H1 (cell line): ENCODE data around the gene PREB. TPM values are rescaled to one million over a fixed set of nuclear protein-coding genes. Genes with fewer than 3 reads are reported as not detected.
"Not testable (repeated sequence)": the region's sequence is repeated elsewhere in the genome, so short reads cannot be mapped to it uniquely, and the experiment has no call there.

Source experiments
- CTCF ChIA-PET: fragments of 300-600 bp; sonication (Branson Sonifier 250); formaldehyde crosslinking; loops from one replicate; lab custom pipeline; 2021; ENCODE audit not compliant: partially characterized antibody; lab: Charles Lee
- POLR2A ChIA-PET: fragments of 300-600 bp; sonication (Branson Sonifier 250); formaldehyde crosslinking; loops from one replicate; lab custom pipeline; 2021; ENCODE audit warnings: inconsistent platforms; ENCODE audit not compliant: partially characterized antibody; lab: Charles Lee
- DNase-seq, 2 experiments: peaks; one replicate each; pipeline versions ENCODE4 v3.0.0 to v3.0.0-alpha.2; 2010 to 2022; ENCODE audit warnings: low spot score in 2 of 2, low read depth in 1 of 2, mixed read lengths in 1 of 2
- FAIRE-seq: peaks from 2 replicates; lab custom pipeline; 2011; peaks lifted over from hg19 to GRCh38; lab: Jason Lieb, UNC
- H2AFZ ChIP-seq: 2 replicates; pipeline ENCODE4 v1.8.1; 2012; ENCODE audit warnings: low read length, inconsistent platforms
- H2AK5ac ChIP-seq: 2 replicates; pipeline ENCODE4 v1.6.1; 2013; ENCODE audit warnings: low read depth, low read length
- H2BK120ac ChIP-seq: replicated peaks from 2 replicates; pipeline ENCODE3; 2013; ENCODE audit warnings: low read depth, low read length, inconsistent platforms
- H2BK12ac ChIP-seq: 2 replicates; pipeline ENCODE4 v1.6.1; 2013; ENCODE audit warnings: low read depth, low read length
- H2BK15ac ChIP-seq: 2 replicates; pipeline ENCODE4 v1.6.1; 2013; ENCODE audit warnings: low read length
- H2BK20ac ChIP-seq: 2 replicates; pipeline ENCODE4 v1.6.1; 2013; ENCODE audit warnings: low read length
- H2BK5ac ChIP-seq: 2 replicates; pipeline ENCODE4 v1.6.1; 2013; ENCODE audit warnings: low read depth, low read length
- H3K14ac ChIP-seq: 2 replicates; pipeline ENCODE4 v1.6.1; 2013; ENCODE audit warnings: inconsistent platforms; ENCODE audit not compliant: insufficient read length
- H3K18ac ChIP-seq: 2 replicates; pipeline ENCODE4 v1.6.1; 2013; ENCODE audit warnings: low read length; ENCODE audit errors: extremely low read depth
- H3K23ac ChIP-seq: 2 replicates; pipeline ENCODE4 v1.6.1; 2013; ENCODE audit warnings: inconsistent platforms; ENCODE audit not compliant: insufficient read length
- H3K23me2 ChIP-seq: 2 replicates; pipeline ENCODE4 v1.6.1; 2013; ENCODE audit warnings: low read depth, low read length
- H3K27ac ChIP-seq: 2 replicates; pipeline ENCODE4 v1.6.1; 2011; ENCODE audit warnings: low read depth, low read length, inconsistent platforms
- H3K27me3 ChIP-seq, 4 experiments: replicated peaks in 1 of 4; 1 replicate in 1 of 4; 2 replicates in 3 of 4; pipeline versions ENCODE4 v1.6.1 to v1.8.1; 2011 to 2013; ENCODE audit warnings: low read length in 3 of 4, mild to moderate bottlenecking in 3 of 4, inconsistent platforms in 2 of 4, mixed read lengths in 2 of 4, moderate library complexity in 1 of 4; ENCODE audit not compliant: control insufficient read depth in 3 of 4, insufficient read depth in 3 of 4; ENCODE audit errors: extremely low read depth in 1 of 4
- H3K36me3 ChIP-seq, 4 experiments: 2 replicates each; pipeline versions ENCODE4 v1.6.1 to v1.8.1; 2011 to 2013; ENCODE audit warnings: mild to moderate bottlenecking in 4 of 4, low read length in 3 of 4, moderate library complexity in 2 of 4, control low read depth in 1 of 4, inconsistent platforms in 1 of 4; ENCODE audit not compliant: insufficient read depth in 4 of 4, control insufficient read depth in 2 of 4
- H3K4ac ChIP-seq: replicated peaks from 2 replicates; pipeline ENCODE3; 2013; ENCODE audit warnings: low read length, low read depth, mixed read lengths, inconsistent platforms; ENCODE audit not compliant: insufficient read length
- H3K4me1 ChIP-seq, 4 experiments: replicated peaks in 1 of 4; 1 replicate in 1 of 4; 2 replicates in 3 of 4; pipeline versions ENCODE4 v1.6.1 to v1.8.1; 2011 to 2013; ENCODE audit warnings: low read length in 3 of 4, inconsistent platforms in 2 of 4, mixed read lengths in 1 of 4; ENCODE audit not compliant: insufficient read depth in 4 of 4, control insufficient read depth in 3 of 4
- H3K4me2 ChIP-seq, 2 experiments: 2 replicates each; pipeline versions ENCODE4 v1.6.1 to v1.8.1; 2011 to 2013; ENCODE audit warnings: low read depth in 2 of 2, low read length in 2 of 2, control low read depth in 1 of 2, inconsistent platforms in 1 of 2, mild to moderate bottlenecking in 1 of 2; ENCODE audit not compliant: insufficient read depth in 1 of 2
- H3K4me3 ChIP-seq, 4 experiments: fragments of 200-600, 300-600 bp in 1 of 4; sonication (generic), shearing (Covaris generic), sonication (Bioruptor Twin) in 1 of 4; 2 replicates each; pipeline versions ENCODE4 v1.5.1 to v1.8.1; 2011 to 2016; ENCODE audit warnings: low read length in 4 of 4, low read depth in 3 of 4, control low read depth in 2 of 4, inconsistent platforms in 2 of 4, mild to moderate bottlenecking in 2 of 4, mixed read lengths in 1 of 4, moderate library complexity in 1 of 4; ENCODE audit not compliant: insufficient read depth in 2 of 4; ENCODE audit errors: extremely low read depth in 1 of 4
- H3K56ac ChIP-seq: replicated peaks from 2 replicates; pipeline ENCODE3; 2013; ENCODE audit warnings: low read depth, mild to moderate bottlenecking, mixed read lengths, low read length, inconsistent platforms; ENCODE audit not compliant: insufficient read length
- H3K79me1 ChIP-seq: 2 replicates; pipeline ENCODE4 v1.6.1; 2013; ENCODE audit warnings: low read depth, low read length, control low read depth
- H3K79me2 ChIP-seq, 2 experiments: 2 replicates each; pipeline versions ENCODE4 v1.6.1 to v1.8.1; 2012 to 2013; ENCODE audit warnings: low read length in 2 of 2, mild to moderate bottlenecking in 2 of 2, inconsistent platforms in 1 of 2; ENCODE audit not compliant: insufficient read depth in 2 of 2, control insufficient read depth in 1 of 2
- H3K9ac ChIP-seq, 4 experiments: replicated peaks in 1 of 4; 1 replicate in 1 of 4; 2 replicates in 3 of 4; pipeline versions ENCODE4 v1.6.1 to v1.8.1; 2011 to 2013; ENCODE audit warnings: low read depth in 3 of 4, low read length in 3 of 4, control low read depth in 2 of 4, mild to moderate bottlenecking in 2 of 4, moderate library complexity in 2 of 4, inconsistent platforms in 1 of 4; ENCODE audit errors: extremely low read depth in 1 of 4
- H3K9me3 ChIP-seq, 2 experiments: 2 replicates each; pipeline versions ENCODE4 v1.6.1 to v1.8.1; 2012 to 2013; ENCODE audit warnings: mild to moderate bottlenecking in 2 of 2, moderate library complexity in 2 of 2, control low read depth in 1 of 2, inconsistent platforms in 1 of 2, low read depth in 1 of 2, low read length in 1 of 2, mixed read lengths in 1 of 2; ENCODE audit not compliant: insufficient read depth in 2 of 2
- H4K20me1 ChIP-seq, 2 experiments: replicated peaks in 1 of 2; 2 replicates each; pipeline versions ENCODE3 to v1.8.1; 2011 to 2013; ENCODE audit warnings: inconsistent platforms in 2 of 2, low read length in 2 of 2, mild to moderate bottlenecking in 1 of 2; ENCODE audit not compliant: insufficient read depth in 2 of 2, control insufficient read depth in 1 of 2
- H4K5ac ChIP-seq: 2 replicates; pipeline ENCODE4 v1.6.1; 2013; ENCODE audit warnings: low read length, low read depth, mixed read lengths, inconsistent platforms; ENCODE audit not compliant: insufficient read length
- H4K8ac ChIP-seq: 2 replicates; pipeline ENCODE4 v1.8.0; 2013; ENCODE audit warnings: mild to moderate bottlenecking, moderate library complexity, low read length, inconsistent platforms; ENCODE audit not compliant: insufficient read depth; ENCODE audit errors: extremely low read depth
- H4K91ac ChIP-seq: replicated peaks from 2 replicates; pipeline ENCODE3; 2013; ENCODE audit warnings: low read length, mixed read lengths, inconsistent platforms; ENCODE audit not compliant: insufficient read length
- WGBS, 2 experiments: shearing (Covaris generic) in 1 of 2; methylation state at CpG; one replicate each; pipeline versions ENCODE4 v1.1.6 to v1.1.7; 2013 to 2015; ENCODE audit warnings: low lambda C conversion rate in 2 of 2, mixed read lengths in 2 of 2, inconsistent platforms in 1 of 2, low coverage in 1 of 2, missing lambda C conversion rate in 1 of 2; ENCODE audit not compliant: insufficient replicate concordance in 2 of 2, insufficient coverage in 1 of 2, insufficient read length in 1 of 2; ENCODE audit errors: extremely low coverage in 1 of 2, missing lambda C conversion rate in 1 of 2; 5-methylcytosine and 5-hydroxymethylcytosine counted together
- polyA plus RNA-seq, 7 experiments: library from polyadenylated mRNA; depleted of rRNA in 3 of 7; stranded (reverse) in 5 of 7; unstranded in 2 of 7; fragments of >200 nt in 5 of 7; fragments of 200-250 nt in 2 of 7; gene quantifications; 1 replicate in 5 of 7; 2 replicates in 1 of 7; 4 replicates in 1 of 7; pipeline versions ENCODE4 v1.2.1 to v1.2.3, GENCODE V29; 2011 to 2013; ENCODE audit warnings: missing spikeins in 2 of 7, mixed read lengths in 2 of 7
- total RNA-seq: library from RNA; stranded (reverse); fragmentation: NEBNext Ultra II Directional; extraction: Animal tissue kit (Norgen Biotek cat#: 25700); gene quantifications from 2 replicates; pipeline ENCODE4 v1.2.1, GENCODE V29; 2021

The PREB gene
- total and polyA plus RNA-seq, 2 of the 8 experiments (the other 6 are each of a cell fraction or from before 2014, with no cell fraction given) = 54.1 to 72.2 TPM

DNA sequence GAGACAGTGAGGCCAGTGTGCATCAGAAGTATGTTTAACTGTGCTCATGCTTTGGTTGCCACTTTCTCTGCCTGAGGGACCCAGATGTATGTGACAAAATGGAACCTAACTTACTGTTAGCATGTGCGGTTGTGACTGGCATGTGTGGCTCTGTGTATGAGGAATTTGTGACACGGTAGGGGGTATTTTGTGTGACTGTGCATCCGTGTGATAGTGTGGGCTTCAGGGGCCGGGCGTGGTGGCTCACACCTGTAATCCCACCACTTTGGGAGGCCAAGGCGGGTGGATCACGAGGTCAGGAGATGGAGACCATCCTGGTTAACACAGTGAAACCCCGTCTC, 15.1 kb downstream of the PREB start:
- H4K91ac ChIP-seq = peak overlapping the region; percentile 40
- not testable (repeated sequence) for H2BK5ac ChIP-seq, H3K14ac ChIP-seq, H3K4ac ChIP-seq, H3K79me1 ChIP-seq, H2AFZ ChIP-seq, H4K20me1 ChIP-seq, H3K9me3 ChIP-seq, DNase-seq, FAIRE-seq, H3K27ac ChIP-seq, H4K8ac ChIP-seq, H3K79me2 ChIP-seq, H3K36me3 ChIP-seq, H3K56ac ChIP-seq, H2BK120ac ChIP-seq, H3K18ac ChIP-seq
- peak overlapping the region; percentile 94 to 98 for H3K4me2 ChIP-seq
- H2BK12ac ChIP-seq = peak overlapping the region; percentile 80; the same call in 1 of the 2 replicates
- peak overlapping the region; percentile 59 for H3K23ac ChIP-seq
- ChIA-PET CTCF (interaction anchor here (1.1 to 1.9 kb wide), 3 partner anchors 12 to 17 kb away, joined by 4 to 5 read pairs (median 4); no protein-coding TSS in a partner anchor), POLR2A (interaction anchor here (1.3 to 1.5 kb wide), 3 partner anchors 9 to 64 kb away, joined by 3 to 5 read pairs (median 4); partner anchors contain the start of gene PREB)
- peak overlapping the region; percentile 92 for H2AK5ac ChIP-seq
- H3K9ac ChIP-seq = peak overlapping the region in 2 of 4 experiments; percentile 33 to 64; a peak in 2 of 7 replicates
- H3K4me1 ChIP-seq = peaks cover 0 to 19% (median 12%) of the 10 kb centered on the region in 4 experiments; a peak in 6 of 7 replicates
- H3K23me2 ChIP-seq = peaks cover 15% of the 10 kb centered on the region
- H3K4me3 ChIP-seq = peak overlapping the region; percentile 40 to 68 (median 52); a peak in 7 of 8 replicates
- 82% methylated on average over 8 of the region's 8 CpGs; no CpG with 5 or more reads in 1 of the 2 experiments for WGBS, 2 experiments
- peak overlapping the region; percentile 34 for H2BK15ac ChIP-seq
- H3K27me3 ChIP-seq = peaks cover 8 to 63% (median 45%) of the 10 kb centered on the region in 4 experiments
- peak overlapping the region; percentile 62 for H4K5ac ChIP-seq
- peak overlapping the region; percentile 18; the same call in 1 of the 2 replicates for H2BK20ac ChIP-seq
